Lung (tissue), 12 donors: ENCODE measurements around the gene ABCF2. TPM values are rescaled to one million over a fixed set of nuclear protein-coding genes. Genes with fewer than 3 reads are reported as not detected.

Source experiments
- ATAC-seq: fragments of 200-7000 bp; cut with Tn5 transposase; one replicate; pipeline ENCODE4 v1.9.1; 2020; ENCODE audit warnings: moderate number of reproducible peaks; ENCODE audit not compliant: insufficient read depth, low FRiP score
- DNase-seq, 3 donors: peaks; one replicate each; pipeline ENCODE4 v3.0.0-alpha.2; 2013 to 2017
- H3K27ac ChIP-seq, 2 donors: one replicate each; pipeline ENCODE4 v1.5.1; 2013; ENCODE audit warnings: mild to moderate bottlenecking in 2 of 2, moderate library complexity in 2 of 2, control low read depth in 1 of 2, inconsistent platforms in 1 of 2, low read depth in 1 of 2, low read length in 1 of 2
- H3K27me3 ChIP-seq, 3 donors: one replicate each; pipeline ENCODE4 v1.5.1; 2013; ENCODE audit warnings: low read length in 2 of 3; ENCODE audit not compliant: control insufficient read depth in 3 of 3, insufficient read depth in 3 of 3
- H3K36me3 ChIP-seq, 4 donors: one replicate each; pipeline ENCODE4 v1.5.1; 2013; ENCODE audit warnings: low read length in 4 of 4, mild to moderate bottlenecking in 1 of 4, moderate library complexity in 1 of 4; ENCODE audit not compliant: control insufficient read depth in 4 of 4, insufficient read depth in 4 of 4
- H3K4me1 ChIP-seq, 5 donors: one replicate each; pipeline ENCODE4 v1.5.1; 2013; ENCODE audit warnings: low read length in 5 of 5, mild to moderate bottlenecking in 2 of 5, moderate library complexity in 1 of 5; ENCODE audit not compliant: control insufficient read depth in 5 of 5, insufficient read depth in 5 of 5
- H3K4me3 ChIP-seq: one replicate; pipeline ENCODE4 v1.5.1; 2013; ENCODE audit warnings: mild to moderate bottlenecking, control low read depth, moderate library complexity
- H3K9ac ChIP-seq, 2 donors: one replicate each; pipeline ENCODE4 v1.5.1; 2013; ENCODE audit warnings: low read length in 2 of 2, control low read depth in 1 of 2; ENCODE audit not compliant: insufficient read depth in 1 of 2
- H3K9me3 ChIP-seq, 4 donors: one replicate each; pipeline ENCODE4 v1.5.1; 2013; ENCODE audit warnings: low read length in 3 of 4, mild to moderate bottlenecking in 1 of 4, moderate library complexity in 1 of 4; ENCODE audit not compliant: control insufficient read depth in 4 of 4, insufficient read depth in 3 of 4
- WGBS, 2 donors: extraction: QIAGEN DNeasy Blood & Tissue Kit; methylation state at CpG; one replicate each; pipeline ENCODE4 v1.1.7; 2013; 5-methylcytosine and 5-hydroxymethylcytosine counted together
- polyA plus RNA-seq, 2 donors: library from polyadenylated mRNA; stranded (reverse); fragments of 200-250 nt; gene quantifications; one replicate each; pipeline ENCODE4 v1.2.1, GENCODE V29; 2013
- total RNA-seq, 2 donors: library from RNA; depleted of rRNA in 1 of 2; stranded (reverse); fragments of >200 nt in 1 of 2; gene quantifications; one replicate each; pipeline ENCODE4 v1.2.1, GENCODE V29; 2014 to 2021
- TF ChIP-seq, protein P1 (sequence below): IDR thresholded peaks from 2 replicates; pipeline ENCODE4 v1.5.1; 2012; ENCODE audit warnings: mild to moderate bottlenecking; ENCODE audit errors: control extremely low read depth, extremely low read depth
- donor health status: control.
- donor health status: control.
- donor health status: Bipolar disorder and iron deficiency.
- donor health status: healthy.
- donor health status: DM: yes; HTN: yes; CAD: no.

ABCF2 gene
- total and polyA plus RNA-seq, 4 donors, result 13.2 to 36.3 (median 25.8) TPM

DNA sequence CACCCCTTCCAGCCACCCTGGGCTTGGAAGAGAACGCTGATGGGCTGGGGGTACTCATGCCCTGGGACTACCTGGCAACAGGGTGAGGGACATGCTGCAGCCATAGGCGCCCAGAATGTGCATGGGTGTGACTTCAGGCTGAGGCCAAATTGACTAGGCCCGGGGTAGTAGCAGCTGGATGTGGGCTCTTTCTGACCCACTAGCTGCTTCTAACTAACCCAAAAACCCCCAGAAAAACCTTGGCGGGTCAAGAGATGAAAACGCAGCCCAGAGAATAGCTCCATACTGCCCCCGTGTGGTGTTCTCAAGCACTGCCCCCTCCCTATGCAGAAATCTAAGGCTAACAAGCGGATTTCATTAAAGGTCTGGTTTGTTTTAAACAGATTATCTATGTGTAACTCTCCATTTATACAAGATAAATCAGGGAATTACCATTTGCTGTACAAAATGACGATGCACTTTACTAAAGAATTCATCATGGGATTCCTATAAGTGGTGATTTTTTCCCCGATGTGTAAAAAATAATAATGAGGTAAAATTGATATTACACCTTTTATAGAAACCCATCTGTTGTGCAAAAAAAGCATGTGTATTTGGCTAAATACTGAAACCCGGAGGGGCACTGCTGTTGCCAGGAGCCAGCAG, 17.3 kb upstream of the ABCF2 start:
- WGBS, 2 donors, result 25 to 29% methylated on average over 10 of the region's 10 CpGs
- Histone ChIP-seq H3K9ac (no peak overlapping the region), H3K36me3 (peaks cover 0 to 28% (median 11%) of the 10 kb centered on the region in 4 donors), H3K27ac (no peak overlapping the region), H3K27me3 (peaks cover 0 to 2% (median 0%) of the 10 kb centered on the region in 3 donors), H3K4me3 (no peak overlapping the region), H3K4me1 (peaks cover 0 to 42% (median 7%) of the 10 kb centered on the region in 5 donors), H3K9me3 (no peaks in the 10 kb centered on the region)
- TF ChIP-seq, protein P1, sequence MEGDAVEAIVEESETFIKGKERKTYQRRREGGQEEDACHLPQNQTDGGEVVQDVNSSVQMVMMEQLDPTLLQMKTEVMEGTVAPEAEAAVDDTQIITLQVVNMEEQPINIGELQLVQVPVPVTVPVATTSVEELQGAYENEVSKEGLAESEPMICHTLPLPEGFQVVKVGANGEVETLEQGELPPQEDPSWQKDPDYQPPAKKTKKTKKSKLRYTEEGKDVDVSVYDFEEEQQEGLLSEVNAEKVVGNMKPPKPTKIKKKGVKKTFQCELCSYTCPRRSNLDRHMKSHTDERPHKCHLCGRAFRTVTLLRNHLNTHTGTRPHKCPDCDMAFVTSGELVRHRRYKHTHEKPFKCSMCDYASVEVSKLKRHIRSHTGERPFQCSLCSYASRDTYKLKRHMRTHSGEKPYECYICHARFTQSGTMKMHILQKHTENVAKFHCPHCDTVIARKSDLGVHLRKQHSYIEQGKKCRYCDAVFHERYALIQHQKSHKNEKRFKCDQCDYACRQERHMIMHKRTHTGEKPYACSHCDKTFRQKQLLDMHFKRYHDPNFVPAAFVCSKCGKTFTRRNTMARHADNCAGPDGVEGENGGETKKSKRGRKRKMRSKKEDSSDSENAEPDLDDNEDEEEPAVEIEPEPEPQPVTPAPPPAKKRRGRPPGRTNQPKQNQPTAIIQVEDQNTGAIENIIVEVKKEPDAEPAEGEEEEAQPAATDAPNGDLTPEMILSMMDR, result peak; percentile 64
- no peak for ATAC-seq
- DNase-seq, result peak; percentile 70 to 73 (median 71)

DNA sequence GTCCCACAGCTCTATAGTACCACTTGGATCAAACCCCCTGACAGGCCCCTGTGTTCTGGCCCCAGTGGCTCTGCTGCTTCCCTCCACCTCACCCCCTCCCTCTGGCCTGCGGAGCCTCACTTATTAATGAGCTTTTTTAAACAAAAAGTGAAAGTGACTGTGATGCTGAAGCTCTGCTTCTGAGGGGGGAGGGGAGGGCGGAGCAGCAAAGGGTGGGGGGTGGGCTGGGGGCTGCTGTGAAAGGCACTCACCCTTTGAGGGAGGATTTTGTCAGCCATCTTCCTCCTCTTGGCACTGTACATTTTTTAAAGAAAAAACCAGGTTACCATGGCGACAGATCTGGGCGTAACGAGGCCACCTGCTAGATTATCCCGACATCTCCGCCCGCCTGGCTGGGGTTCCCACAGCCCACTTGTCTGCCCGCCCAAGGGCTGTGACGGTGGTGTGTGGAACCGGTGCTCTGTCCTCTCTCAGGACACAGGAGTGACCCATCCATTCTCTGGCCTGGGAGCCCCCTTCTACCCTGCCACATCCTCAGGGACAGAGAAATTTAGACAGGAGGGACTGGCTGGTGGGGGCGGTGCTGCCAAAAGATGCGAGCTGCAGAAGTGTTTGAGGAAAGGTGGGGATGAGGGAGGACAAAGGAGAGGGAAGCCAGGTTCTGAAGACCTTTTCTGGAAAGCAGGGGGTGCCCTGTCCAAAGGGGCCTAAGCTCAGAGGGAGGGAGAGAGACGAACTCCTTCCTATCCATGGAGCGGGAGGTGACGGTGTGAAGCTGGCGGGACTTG, 16.6 kb upstream of the ABCF2 start:
- DNase-seq, result peak in 1 of 3 donors; percentile 11
- 28 to 45% methylated on average over 17 of the region's 17 CpGs for WGBS, 2 donors
- Histone ChIP-seq H3K27ac (no peak overlapping the region), H3K4me3 (no peak overlapping the region), H3K4me1 (peaks cover 0 to 36% (median 7%) of the 10 kb centered on the region in 5 donors), H3K9me3 (no peaks in the 10 kb centered on the region), H3K36me3 (peaks cover 0 to 28% (median 15%) of the 10 kb centered on the region in 4 donors), H3K27me3 (peaks cover 0 to 2% (median 0%) of the 10 kb centered on the region in 3 donors), H3K9ac (no peak overlapping the region)
- no peak for ATAC-seq
- TF ChIP-seq, protein P1, result no peak

DNA sequence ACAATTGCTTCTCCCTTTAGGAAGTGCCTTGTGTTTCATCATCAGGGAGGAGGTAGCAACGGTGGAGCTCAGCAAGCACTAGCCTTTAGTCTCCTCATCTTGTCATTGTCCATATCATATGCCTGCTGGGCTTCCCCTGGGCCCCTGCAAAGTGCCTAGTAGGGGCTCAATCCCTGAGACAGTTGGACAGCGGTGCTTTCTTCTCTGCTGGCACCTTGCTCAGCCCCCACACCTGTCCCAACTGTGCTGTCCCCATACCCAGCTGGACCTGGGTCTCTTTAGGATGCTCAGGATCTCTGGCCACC, 16.0 kb upstream of the ABCF2 start:
- Histone ChIP-seq H3K4me1 (peaks cover 0 to 36% (median 7%) of the 10 kb centered on the region in 5 donors), H3K9ac (no peak overlapping the region), H3K9me3 (no peaks in the 10 kb centered on the region), H3K27me3 (peaks cover 0 to 2% (median 0%) of the 10 kb centered on the region in 3 donors), H3K27ac (no peak overlapping the region), H3K4me3 (no peak overlapping the region), H3K36me3 (peaks cover 5 to 31% (median 17%) of the 10 kb centered on the region in 4 donors)
- TF ChIP-seq, protein P1, result no peak
- WGBS, 2 donors, result 38 to 46% methylated on average over 2 of the region's 2 CpGs
- DNase-seq (no peak), ATAC-seq (no peak)
